Mesodermal cell (in vitro differentiated cells): Measurements from ENCODE around the gene EFNB3.

Experiments
- H3K27ac ChIP-seq: 2 replicates; pipeline ENCODE4 v1.7.0; 2013; ENCODE audit warnings: mild to moderate bottlenecking, low read depth, low read length, moderate library complexity; ENCODE audit not compliant: severe bottlenecking
- H3K36me3 ChIP-seq: 2 replicates; pipeline ENCODE4 v1.7.1; 2013; ENCODE audit warnings: mild to moderate bottlenecking, low read length, moderate library complexity; ENCODE audit not compliant: control insufficient read depth, insufficient read depth
- H3K4me1 ChIP-seq: one replicate; pipeline ENCODE4 v1.7.1; 2013; ENCODE audit warnings: mild to moderate bottlenecking, low read length; ENCODE audit not compliant: insufficient read depth, control insufficient read depth, poor library complexity, severe bottlenecking
- H3K4me3 ChIP-seq: 2 replicates; pipeline ENCODE4 v1.7.0; 2013; ENCODE audit warnings: low read length, control low read depth, mild to moderate bottlenecking; ENCODE audit not compliant: insufficient read depth, poor library complexity, severe bottlenecking; ENCODE audit errors: extremely low read depth
- H3K9me3 ChIP-seq: 2 replicates; pipeline ENCODE4 v1.7.1; 2013; ENCODE audit warnings: mild to moderate bottlenecking, low read length, moderate library complexity; ENCODE audit not compliant: control insufficient read depth
- WGBS, 2 experiments: methylation state at CpG; one replicate each; pipeline ENCODE4 v1.1.5; 2013; ENCODE audit warnings: missing lambda C conversion rate in 2 of 2; ENCODE audit not compliant: insufficient coverage in 2 of 2; 5-methylcytosine and 5-hydroxymethylcytosine counted together

Gene EFNB3

DNA sequence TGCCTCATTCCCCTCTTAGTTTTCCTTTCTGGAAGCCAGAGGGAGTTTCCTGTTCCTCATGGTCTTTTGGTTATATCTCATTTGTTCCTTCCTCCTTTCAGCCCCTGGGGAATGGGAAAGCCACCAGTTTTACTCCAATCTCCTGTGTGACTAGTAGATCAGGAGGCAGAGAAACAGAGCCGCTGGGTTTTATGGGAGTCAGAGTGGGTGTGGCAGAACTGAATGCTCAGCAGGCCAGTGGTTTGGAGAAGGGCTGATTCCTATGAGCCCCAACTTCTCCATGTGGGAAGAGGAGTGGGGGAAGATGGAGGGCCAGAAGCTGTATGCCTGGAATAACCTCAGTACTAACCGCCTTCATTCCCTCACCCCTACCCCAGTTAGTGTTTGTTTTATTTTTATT is 16.6 kb downstream of the EFNB3 start:
- no CpG with 5 or more reads among the region's 2 CpGs for WGBS, 2 experiments
- no peak overlapping the region for H3K27ac ChIP-seq
- H3K4me1 ChIP-seq = no peaks in the 10 kb centered on the region
- H3K9me3 ChIP-seq = no peaks in the 10 kb centered on the region
- H3K4me3 ChIP-seq = no peak overlapping the region
- H3K36me3 ChIP-seq = no peaks in the 10 kb centered on the region

DNA sequence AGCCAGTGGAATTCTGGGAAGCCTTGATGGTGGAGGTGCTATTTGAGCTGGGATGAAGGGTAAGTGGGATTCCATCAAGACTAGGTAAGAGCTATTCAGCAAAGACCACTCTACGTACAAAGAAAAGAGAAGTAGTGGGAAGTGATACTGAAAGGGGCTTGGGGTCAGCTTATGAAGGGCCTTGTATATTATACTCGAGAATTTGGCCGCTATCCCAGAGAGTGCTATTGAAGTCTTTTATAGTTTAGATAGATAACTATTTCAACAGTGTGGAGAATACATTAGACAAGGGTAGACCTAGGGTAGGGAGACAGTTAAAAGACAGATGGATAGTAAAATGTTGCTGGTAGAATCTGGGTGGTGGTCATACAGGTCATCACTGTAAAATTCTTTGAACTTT is 22.9 kb downstream of the EFNB3 start:
- no peaks in the 10 kb centered on the region for H3K4me1 ChIP-seq
- no peaks in the 10 kb centered on the region for H3K36me3 ChIP-seq
- H3K27ac ChIP-seq = no peak overlapping the region
- no peaks in the 10 kb centered on the region for H3K9me3 ChIP-seq
- 81 to 96% methylated on average over 3 of the region's 3 CpGs for WGBS, 2 experiments
- no peak overlapping the region for H3K4me3 ChIP-seq

DNA sequence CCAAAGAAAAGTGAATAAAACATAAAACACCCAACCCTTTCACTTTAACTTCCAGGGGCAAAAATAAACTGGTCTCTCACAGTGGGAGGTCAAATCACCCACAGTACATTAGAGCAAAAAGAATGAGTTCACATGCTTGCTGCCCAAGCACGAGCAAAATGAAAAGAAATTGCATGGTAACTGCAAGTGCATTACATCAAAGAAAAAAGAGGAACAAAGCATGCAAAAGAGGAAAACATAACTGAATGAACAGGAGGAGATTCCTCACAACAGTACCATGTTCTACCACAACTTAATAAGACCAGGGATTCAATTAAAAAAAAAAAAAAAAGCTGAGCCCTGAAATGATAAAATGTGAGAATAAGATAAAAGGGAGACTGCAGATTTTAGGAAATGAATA is 24.8 kb downstream of the EFNB3 start:
- no CpG with 5 or more reads among the region's 1 CpG for WGBS, 2 experiments
- no peak overlapping the region for H3K27ac ChIP-seq
- H3K36me3 ChIP-seq = no peaks in the 10 kb centered on the region
- H3K9me3 ChIP-seq = no peaks in the 10 kb centered on the region
- H3K4me1 ChIP-seq = no peaks in the 10 kb centered on the region
- H3K4me3 ChIP-seq = no peak overlapping the region

DNA sequence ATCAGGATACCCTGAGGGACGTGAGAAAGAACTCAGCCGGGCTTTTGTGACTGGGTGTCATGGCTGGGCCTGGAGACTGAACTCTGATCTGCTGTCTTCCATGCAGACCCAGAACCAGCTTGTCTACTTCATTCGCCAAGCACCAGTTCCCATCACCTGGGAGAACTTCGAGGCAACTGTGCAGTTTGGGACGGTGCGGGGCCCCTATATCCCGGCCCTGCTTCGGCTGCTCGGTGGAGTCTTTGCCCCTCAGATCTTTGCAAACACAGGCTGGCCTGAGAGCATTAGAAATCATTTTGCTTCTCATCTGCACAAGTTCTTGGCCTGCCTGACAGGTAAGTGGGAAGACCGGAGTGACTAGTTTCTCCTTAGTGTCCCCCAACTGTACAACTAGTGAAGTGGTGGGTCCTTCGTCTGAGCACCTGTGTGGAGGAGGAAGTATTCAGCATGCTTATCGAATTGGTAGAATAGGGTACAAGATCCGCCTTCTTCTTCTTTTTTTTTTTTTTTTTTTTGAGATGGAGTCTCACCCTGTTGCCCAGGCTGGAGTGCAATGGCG is 28.1 kb downstream of the EFNB3 start:
- 92 to 97% methylated on average over 8 to 10 of the region's 14 CpGs for WGBS, 2 experiments
- no peaks in the 10 kb centered on the region for H3K36me3 ChIP-seq
- no peaks in the 10 kb centered on the region for H3K4me1 ChIP-seq
- H3K27ac ChIP-seq = no peak overlapping the region
- no peak overlapping the region for H3K4me3 ChIP-seq
- H3K9me3 ChIP-seq = no peaks in the 10 kb centered on the region

DNA sequence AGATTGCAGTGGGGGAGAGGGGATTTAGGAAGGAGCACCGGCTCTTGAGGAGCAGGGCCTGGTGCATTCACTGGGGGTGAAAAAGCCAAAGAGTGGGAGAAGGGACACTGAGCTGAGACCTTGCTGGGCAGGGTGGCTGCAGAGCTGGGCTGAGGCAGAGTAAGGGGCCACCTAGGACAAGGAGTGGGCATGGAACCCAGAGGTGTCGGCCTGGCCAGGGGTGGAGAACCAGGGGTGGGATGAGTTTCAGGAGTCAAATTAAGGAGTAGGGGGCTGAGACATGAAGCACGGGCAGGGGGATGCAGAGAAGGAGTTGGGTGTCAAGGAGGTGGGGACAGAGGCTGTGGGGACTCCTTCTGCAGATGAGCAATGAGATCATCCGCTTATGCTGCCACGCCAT is 32.6 kb downstream of the EFNB3 start:
- Histone ChIP-seq H3K4me3 (no peak overlapping the region), H3K36me3 (no peaks in the 10 kb centered on the region), H3K9me3 (no peaks in the 10 kb centered on the region), H3K4me1 (no peaks in the 10 kb centered on the region), H3K27ac (no peak overlapping the region)
- 91% methylated on average over 5 of the region's 5 CpGs for WGBS, 2 experiments

DNA sequence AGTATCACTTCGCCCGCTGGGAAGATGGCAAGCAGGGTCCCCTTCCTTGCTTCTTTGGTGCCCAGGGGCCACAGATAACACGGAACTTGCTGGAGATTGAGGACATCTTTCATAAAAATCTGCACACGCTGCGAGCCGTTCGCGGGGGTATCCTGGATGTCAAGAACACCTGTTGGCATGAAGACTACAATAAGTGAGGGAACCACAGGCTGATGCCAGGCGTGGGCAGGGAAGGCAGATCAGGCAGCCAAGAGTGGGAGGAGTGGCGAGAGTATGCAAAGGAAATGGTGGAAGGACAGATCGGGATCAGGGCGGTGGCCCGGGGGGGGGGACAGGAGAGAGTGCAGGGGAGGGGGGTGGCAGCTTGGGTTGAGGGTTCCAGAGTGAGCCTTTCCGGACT is 34.7 kb downstream of the EFNB3 start:
- Histone ChIP-seq H3K36me3 (no peaks in the 10 kb centered on the region), H3K4me3 (no peak overlapping the region), H3K4me1 (peaks cover 8% of the 10 kb centered on the region), H3K9me3 (no peaks in the 10 kb centered on the region), H3K27ac (no peak overlapping the region)
- WGBS, 2 experiments = 86 to 91% methylated on average over 9 of the region's 14 CpGs

DNA sequence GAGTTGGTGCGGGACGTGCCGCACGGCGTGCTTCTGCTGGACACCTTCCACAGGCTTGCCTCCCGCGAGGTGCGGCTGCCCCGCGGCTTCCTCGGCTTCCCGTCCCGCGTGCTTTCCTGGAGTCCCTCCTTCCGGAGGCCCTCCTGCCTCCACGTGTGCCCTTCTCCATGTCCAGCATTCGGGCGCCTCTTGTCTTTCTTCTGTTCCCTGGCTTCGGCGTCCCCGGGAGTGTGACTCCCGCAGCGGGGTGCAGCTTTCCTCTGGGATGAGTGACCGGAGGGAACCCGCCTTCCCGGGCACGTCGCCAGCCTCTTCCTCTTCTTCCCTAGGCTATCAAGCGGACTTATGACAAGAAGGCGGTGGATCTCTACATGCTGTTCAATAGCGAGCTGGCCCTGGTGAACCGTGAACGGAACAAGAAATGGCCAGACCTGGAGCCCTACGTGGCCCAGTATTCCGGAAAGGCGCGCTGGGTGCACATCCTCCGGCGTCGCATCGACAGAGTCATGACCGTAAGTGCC is 35.5 kb downstream of the EFNB3 start:
- H3K4me3 ChIP-seq = no peak overlapping the region
- WGBS, 2 experiments = 92 to 94% methylated on average over 37 to 42 of the region's 42 CpGs

DNA sequence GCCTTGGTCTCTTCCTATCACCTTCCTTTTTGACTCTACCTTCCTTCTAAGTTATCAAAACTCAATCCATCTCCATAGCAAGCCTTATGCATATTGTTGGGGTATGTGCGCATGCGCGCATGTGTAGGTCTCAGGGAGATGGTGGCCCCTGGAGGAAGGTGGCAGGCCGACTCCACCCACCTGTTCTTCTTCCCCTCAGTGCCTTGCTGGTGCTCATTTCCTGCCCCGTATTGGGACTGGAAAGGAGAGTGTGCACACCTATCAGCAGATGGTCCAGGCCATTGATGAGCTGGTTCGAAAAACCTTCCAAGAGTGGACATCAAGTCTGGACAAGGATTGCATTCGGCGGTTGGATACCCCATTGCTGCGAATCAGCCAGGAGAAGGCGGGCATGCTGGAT is 37.7 kb downstream of the EFNB3 start:
- H3K4me1 ChIP-seq = peaks cover 20% of the 10 kb centered on the region
- H3K27ac ChIP-seq = no peak overlapping the region
- H3K4me3 ChIP-seq = no peak overlapping the region
- WGBS, 2 experiments = 80 to 84% methylated on average over 7 of the region's 10 CpGs
- H3K36me3 ChIP-seq = no peaks in the 10 kb centered on the region
- no peaks in the 10 kb centered on the region for H3K9me3 ChIP-seq

More for the DNA sequence above, 35.5 kb downstream of the EFNB3 start:
- Histone ChIP-seq H3K36me3 (no peaks in the 10 kb centered on the region), H3K9me3 (no peaks in the 10 kb centered on the region), H3K4me1 (peaks cover 12% of the 10 kb centered on the region), H3K27ac (no peak overlapping the region)

DNA sequence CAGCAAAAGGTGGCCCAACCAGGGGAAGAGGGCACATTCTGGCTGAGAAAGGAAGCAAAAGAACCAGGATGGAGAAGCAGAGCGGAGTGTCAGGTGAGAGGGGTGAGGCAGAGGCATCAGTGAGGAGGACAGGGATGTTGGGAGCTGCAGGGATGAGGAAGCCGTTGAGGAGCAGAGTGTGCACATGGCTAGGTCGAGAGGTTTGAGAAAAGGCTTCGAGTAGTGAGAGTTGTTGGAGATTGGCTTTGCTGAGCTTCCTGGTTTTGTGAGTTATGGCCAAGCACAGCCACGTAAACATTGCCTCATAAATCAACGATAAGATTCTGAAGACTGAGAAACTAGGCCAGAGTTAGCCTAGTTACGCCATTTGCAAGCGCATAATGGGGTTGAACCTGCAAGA is 39.4 kb downstream of the EFNB3 start:
- peaks cover 2% of the 10 kb centered on the region for H3K9me3 ChIP-seq
- WGBS, 2 experiments = 91 to 92% methylated on average over 8 of the region's 8 CpGs

DNA sequence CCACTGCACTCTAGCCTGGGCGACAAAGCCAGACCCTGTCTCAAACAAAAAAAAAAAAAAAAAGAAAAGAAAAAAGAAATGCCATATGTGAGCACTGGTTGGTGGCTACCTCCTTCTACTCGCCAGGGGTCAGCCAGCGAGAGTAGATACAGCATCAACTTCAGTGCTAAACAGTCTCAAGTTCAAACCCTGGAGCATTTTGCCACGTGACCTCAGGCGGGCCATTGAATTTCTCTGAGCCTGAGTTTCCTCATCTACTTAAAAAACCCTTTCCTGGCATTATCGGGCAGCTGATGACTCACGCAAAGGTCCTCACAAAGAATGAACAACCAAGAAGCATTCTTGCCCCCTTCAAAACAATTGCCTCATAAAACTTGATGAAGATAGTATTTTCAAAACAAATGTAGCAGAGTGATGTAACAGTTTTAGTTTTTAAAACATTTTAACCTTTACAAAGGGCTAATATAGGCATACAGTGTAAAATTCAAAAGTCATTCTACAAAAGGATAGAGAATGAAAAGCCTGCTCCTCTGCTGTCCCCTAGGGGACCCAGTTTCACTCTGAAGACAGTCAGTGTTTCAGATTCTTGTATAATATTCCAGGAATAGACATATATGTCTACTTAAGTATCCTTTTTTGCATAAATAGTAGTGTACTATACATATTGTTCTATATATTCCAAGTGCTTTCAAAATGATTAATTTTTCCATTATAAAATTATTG is 40.9 kb downstream of the EFNB3 start:
- peaks cover 6% of the 10 kb centered on the region for H3K9me3 ChIP-seq
- H3K36me3 ChIP-seq = no peaks in the 10 kb centered on the region
- peak overlapping the region; percentile 80 for H3K27ac ChIP-seq
- peaks cover 29% of the 10 kb centered on the region for H3K4me1 ChIP-seq
- no peak overlapping the region for H3K4me3 ChIP-seq
- 33 to 53% methylated on average over 3 to 4 of the region's 7 CpGs for WGBS, 2 experiments

More for the DNA sequence above, 39.4 kb downstream of the EFNB3 start:
- Histone ChIP-seq H3K36me3 (no peaks in the 10 kb centered on the region), H3K27ac (no peak overlapping the region), H3K4me3 (no peak overlapping the region), H3K4me1 (peaks cover 29% of the 10 kb centered on the region)

DNA sequence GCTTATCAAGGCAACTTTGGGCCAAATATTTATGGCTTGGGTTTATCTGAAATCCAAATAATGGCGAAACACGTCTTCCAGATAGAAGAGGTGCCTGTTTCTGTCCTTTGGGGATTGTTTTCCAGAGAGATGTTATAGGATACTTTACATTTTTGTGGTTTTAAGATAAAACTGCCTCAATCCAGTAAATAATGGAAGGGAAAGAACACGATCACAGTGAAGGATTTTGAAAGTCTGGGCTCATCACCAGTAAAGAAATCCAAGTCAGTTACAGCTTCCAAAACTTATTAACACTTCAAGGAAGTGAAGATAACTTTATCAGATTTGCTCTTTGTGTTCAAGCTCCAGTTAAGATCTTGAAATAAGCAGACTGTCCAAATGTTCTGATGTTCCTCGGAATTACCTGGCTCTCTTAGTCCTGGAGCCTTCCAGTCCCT is 42.7 kb downstream of the EFNB3 start:
- H3K27ac ChIP-seq = peak overlapping the region; percentile 97

More for the DNA sequence above, 42.7 kb downstream of the EFNB3 start:
- peaks cover 31% of the 10 kb centered on the region for H3K4me1 ChIP-seq
- H3K9me3 ChIP-seq = peaks cover 6% of the 10 kb centered on the region
- no peaks in the 10 kb centered on the region for H3K36me3 ChIP-seq
- 73 to 88% methylated on average over 1 to 3 of the region's 4 CpGs for WGBS, 2 experiments
- H3K4me3 ChIP-seq = no peak overlapping the region
